Fibroblast of lung (primary cell): ENCODE measurements around the gene GFM1. TPM values are rescaled to one million over a fixed set of nuclear protein-coding genes. Genes with fewer than 3 reads are reported as not detected.
"Not testable (repeated sequence)": the region's sequence is repeated elsewhere in the genome, so short reads cannot be mapped to it uniquely, and the experiment has no call there.

Experiments
- DNase-seq, 2 donors: peaks; one replicate each; pipeline versions ENCODE4 v3.0.0 to v3.0.0-alpha.2; 2010; ENCODE audit warnings: low read depth in 2 of 2
- H2AFZ ChIP-seq: 2 replicates; pipeline ENCODE4 v1.5.1; 2012; ENCODE audit warnings: low read length, control low read depth, inconsistent platforms
- H3K27ac ChIP-seq: 2 replicates; pipeline ENCODE4 v1.5.1; 2011; ENCODE audit warnings: low read length, control low read depth; ENCODE audit not compliant: insufficient read depth
- H3K27me3 ChIP-seq: 2 replicates; pipeline ENCODE4 v1.5.1; 2011; ENCODE audit warnings: mild to moderate bottlenecking, low read length; ENCODE audit not compliant: control insufficient read depth, insufficient read depth
- H3K36me3 ChIP-seq: 2 replicates; pipeline ENCODE4 v1.5.1; 2011; ENCODE audit warnings: low read length; ENCODE audit not compliant: control insufficient read depth, insufficient read depth
- H3K4me1 ChIP-seq: 2 replicates; pipeline ENCODE4 v1.5.1; 2011; ENCODE audit warnings: low read length; ENCODE audit not compliant: control insufficient read depth, insufficient read depth; ENCODE audit errors: extremely low read depth
- H3K4me2 ChIP-seq: 2 replicates; pipeline ENCODE4 v1.5.1; 2011; ENCODE audit warnings: low read length, control low read depth; ENCODE audit not compliant: insufficient read depth; ENCODE audit errors: extremely low read depth
- H3K4me3 ChIP-seq, 4 experiments: fragments of 200-600 bp in 1 of 4; sonication (generic) in 1 of 4; replicated peaks in 1 of 4; 2 replicates each; pipeline ENCODE4 v1.5.1; 2011 to 2016; ENCODE audit warnings: low read length in 4 of 4, low read depth in 3 of 4, mild to moderate bottlenecking in 3 of 4, control low read depth in 2 of 4, inconsistent platforms in 1 of 4, mixed read lengths in 1 of 4; ENCODE audit not compliant: insufficient read depth in 1 of 4; ENCODE audit errors: control extremely low read depth in 1 of 4
- H3K79me2 ChIP-seq: 2 replicates; pipeline ENCODE4 v1.5.1; 2012; ENCODE audit warnings: mild to moderate bottlenecking, low read length, inconsistent platforms; ENCODE audit not compliant: control insufficient read depth, insufficient read depth
- H3K9ac ChIP-seq: 2 replicates; pipeline ENCODE4 v1.5.1; 2011; ENCODE audit warnings: mild to moderate bottlenecking, low read length, control low read depth; ENCODE audit not compliant: insufficient read depth
- H3K9me3 ChIP-seq: 2 replicates; pipeline ENCODE4 v1.5.1; 2012; ENCODE audit warnings: low read depth, low read length; ENCODE audit not compliant: control insufficient read depth, insufficient read depth
- H4K20me1 ChIP-seq: 2 replicates; pipeline ENCODE4 v1.5.1; 2011; ENCODE audit warnings: low read length; ENCODE audit not compliant: control insufficient read depth, insufficient read depth; ENCODE audit errors: extremely low read depth
- EZH2 ChIP-seq: IDR thresholded peaks from 2 replicates; pipeline ENCODE4 v1.5.1; 2012; ENCODE audit warnings: low read length, control low read depth, mild to moderate bottlenecking; ENCODE audit errors: missing control alignments
- polyA plus RNA-seq, 2 donors: library from polyadenylated mRNA; depleted of rRNA in 1 of 2; stranded (reverse) in 1 of 2; unstranded in 1 of 2; fragments of >200 nt; gene quantifications; 2 replicates each; pipeline ENCODE4 v1.2.1, GENCODE V29; 2011 to 2012; ENCODE audit warnings: missing spikeins in 1 of 2
- total RNA-seq: library from RNA; depleted of rRNA; stranded (reverse); fragments of >200 nt; gene quantifications from 2 replicates; pipeline ENCODE4 v1.2.1, GENCODE V29; 2014
- TF ChIP-seq, protein P1 (sequence below), 2 donors: IDR thresholded peaks in 1 of 2; conservative IDR thresholded peaks in 1 of 2; 1 replicate in 1 of 2; 2 replicates in 1 of 2; pipeline ENCODE4 v1.5.1; 2011 to 2012; ENCODE audit warnings: low read length in 2 of 2, control low read depth in 1 of 2, inconsistent platforms in 1 of 2, low read depth in 1 of 2, mild to moderate bottlenecking in 1 of 2

Gene GFM1
- total and polyA plus RNA-seq, 2 donors (not counting 1 experiment from before 2014, with no cell fraction given): 30.5 to 38.6 TPM

- no peak overlapping the region for H3K4me2 ChIP-seq
- no peak for TF ChIP-seq EZH2
- TF ChIP-seq, protein P1, sequence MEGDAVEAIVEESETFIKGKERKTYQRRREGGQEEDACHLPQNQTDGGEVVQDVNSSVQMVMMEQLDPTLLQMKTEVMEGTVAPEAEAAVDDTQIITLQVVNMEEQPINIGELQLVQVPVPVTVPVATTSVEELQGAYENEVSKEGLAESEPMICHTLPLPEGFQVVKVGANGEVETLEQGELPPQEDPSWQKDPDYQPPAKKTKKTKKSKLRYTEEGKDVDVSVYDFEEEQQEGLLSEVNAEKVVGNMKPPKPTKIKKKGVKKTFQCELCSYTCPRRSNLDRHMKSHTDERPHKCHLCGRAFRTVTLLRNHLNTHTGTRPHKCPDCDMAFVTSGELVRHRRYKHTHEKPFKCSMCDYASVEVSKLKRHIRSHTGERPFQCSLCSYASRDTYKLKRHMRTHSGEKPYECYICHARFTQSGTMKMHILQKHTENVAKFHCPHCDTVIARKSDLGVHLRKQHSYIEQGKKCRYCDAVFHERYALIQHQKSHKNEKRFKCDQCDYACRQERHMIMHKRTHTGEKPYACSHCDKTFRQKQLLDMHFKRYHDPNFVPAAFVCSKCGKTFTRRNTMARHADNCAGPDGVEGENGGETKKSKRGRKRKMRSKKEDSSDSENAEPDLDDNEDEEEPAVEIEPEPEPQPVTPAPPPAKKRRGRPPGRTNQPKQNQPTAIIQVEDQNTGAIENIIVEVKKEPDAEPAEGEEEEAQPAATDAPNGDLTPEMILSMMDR (conservative IDR thresholded peaks at IDR 0.05 in 1 of 2, IDR thresholded peaks at IDR 0.05 in 1 of 2; ENCODE audit: low read depth in 1 of 2, low read length in 2 of 2): no peak
- H3K9ac ChIP-seq: no peak overlapping the region
- no peaks in the 10 kb centered on the region for H3K79me2 ChIP-seq
- H3K9me3 ChIP-seq: no peaks in the 10 kb centered on the region
- no peak overlapping the region for H3K4me3 ChIP-seq
- H3K27ac ChIP-seq: peak overlapping the region; percentile 26
- no peaks in the 10 kb centered on the region for H3K27me3 ChIP-seq
- H4K20me1 ChIP-seq: no peaks in the 10 kb centered on the region
- H3K36me3 ChIP-seq: no peaks in the 10 kb centered on the region
- peak; percentile 59 to 81 for DNase-seq
- no peak overlapping the region for H2AFZ ChIP-seq
- H3K4me1 ChIP-seq: peaks cover 6% of the 10 kb centered on the region
Measured at GRCh38 chr3:158683230-158683962, 39.1 kb downstream of the GFM1 start.

DNA sequence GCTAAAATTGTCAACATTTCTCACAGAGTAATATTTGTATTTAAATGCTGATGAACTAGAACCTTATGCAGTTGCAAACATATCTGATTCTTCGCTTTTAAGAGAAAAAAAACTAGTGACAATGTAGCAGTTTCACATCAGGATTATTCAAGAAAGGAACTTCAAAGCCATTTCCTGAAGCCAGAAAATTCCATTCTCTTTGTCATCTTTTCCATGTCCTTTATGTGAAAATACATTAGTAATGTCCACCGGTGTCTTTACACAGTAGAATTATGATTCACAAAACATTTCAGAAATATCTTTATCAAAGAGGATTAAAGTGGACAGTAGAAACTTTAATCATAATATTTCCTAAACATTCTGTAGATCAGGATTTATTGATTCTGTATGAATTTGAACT, 40.8 kb downstream of the GFM1 start:
- Histone ChIP-seq H3K9me3 (no peaks in the 10 kb centered on the region), H4K20me1 (no peaks in the 10 kb centered on the region), H3K4me3 (no peak overlapping the region), H3K4me2 (no peak overlapping the region), H3K79me2 (no peaks in the 10 kb centered on the region), H3K27me3 (no peaks in the 10 kb centered on the region), H3K36me3 (no peaks in the 10 kb centered on the region), H3K27ac (no peak overlapping the region), H3K4me1 (peaks cover 3% of the 10 kb centered on the region), H2AFZ (no peak overlapping the region), H3K9ac (no peak overlapping the region)
- TF ChIP-seq, protein P1 (conservative IDR thresholded peaks at IDR 0.05 in 1 of 2, IDR thresholded peaks at IDR 0.05 in 1 of 2; ENCODE audit: low read depth in 1 of 2, low read length in 2 of 2): no peak
- TF ChIP-seq EZH2: no peak
- DNase-seq: peak in 1 of 2 donors; percentile 58

DNA sequence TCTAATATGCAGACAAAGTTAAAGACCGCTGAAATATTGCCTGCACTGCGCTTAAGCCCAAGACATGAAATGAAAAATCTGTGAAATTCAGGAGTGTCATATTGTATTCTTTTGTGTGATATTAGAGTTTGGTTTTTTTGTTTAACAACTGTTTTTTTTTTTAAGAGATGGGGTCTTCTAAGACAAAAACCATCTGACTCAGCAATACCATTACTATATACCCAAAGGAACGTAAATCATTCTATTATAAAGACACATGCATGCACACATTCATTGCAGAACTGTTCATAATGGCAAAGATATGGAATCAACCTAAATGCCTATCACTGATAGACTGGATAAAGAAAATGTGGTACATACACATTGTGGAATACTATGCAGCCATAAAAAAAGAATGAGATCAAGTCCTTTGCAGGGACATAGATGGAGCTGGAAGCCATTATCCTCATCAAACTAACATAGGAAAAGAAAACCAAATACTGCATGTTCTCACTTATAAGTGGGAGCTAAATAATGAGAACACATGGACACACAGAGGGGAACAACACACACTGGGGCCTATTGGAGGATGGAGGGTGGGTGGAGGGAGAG, 49.6 kb downstream of the GFM1 start:
- not testable (repeated sequence) for H3K4me2 ChIP-seq, DNase-seq, H2AFZ ChIP-seq, H3K36me3 ChIP-seq, H3K4me1 ChIP-seq, H4K20me1 ChIP-seq, H3K27ac ChIP-seq, H3K27me3 ChIP-seq, H3K9me3 ChIP-seq, H3K79me2 ChIP-seq, H3K9ac ChIP-seq, H3K4me3 ChIP-seq
